ENCODE data around the gene IQGAP2.

IQGAP2 gene

GRCh38 chr5:76402251-76402885 is 717 bp upstream of the IQGAP2 start:
- Histone ChIP-seq H3K4me1 (ENCODE audit: control insufficient read depth, insufficient read depth, low read length) (peaks cover 8% of the 10 kb centered on the region), H3K36me3 (ENCODE audit: control insufficient read depth in 2 of 2, insufficient read depth in 2 of 2, low read length in 2 of 2) (no peaks in the 10 kb centered on the region), H3K9me3 (ENCODE audit: control insufficient read depth in 2 of 2, low read length in 2 of 2) (no peaks in the 10 kb centered on the region), H3K9ac (ENCODE audit: low read length in 2 of 2) (peak overlapping the region; percentile 29 to 42), H3K4me3 (ENCODE audit: low read length in 2 of 2) (peak overlapping the region; percentile 63 to 73), H3K27ac (ENCODE audit: low read length) (peak overlapping the region; percentile 11), H3K27me3 (ENCODE audit: control insufficient read depth in 1 of 2, insufficient read depth in 2 of 2, low read length in 2 of 2) (peaks cover 2 to 11% of the 10 kb centered on the region in 2 donors)

GRCh38 chr5:76403766-76404222 is 709 bp downstream of the IQGAP2 start:
- H3K4me1 ChIP-seq (ENCODE audit: control insufficient read depth, insufficient read depth, low read length) = peaks cover 8% of the 10 kb centered on the region
- H3K36me3 ChIP-seq (ENCODE audit: control insufficient read depth in 2 of 2, insufficient read depth in 2 of 2, low read length in 2 of 2) = no peaks in the 10 kb centered on the region
- no peaks in the 10 kb centered on the region for H3K9me3 ChIP-seq (ENCODE audit: control insufficient read depth in 2 of 2, low read length in 2 of 2)
- H3K9ac ChIP-seq (ENCODE audit: low read length in 2 of 2) = peak overlapping the region in 1 of 2 donors; percentile 22
- peaks cover 2 to 11% of the 10 kb centered on the region in 2 donors for H3K27me3 ChIP-seq (ENCODE audit: control insufficient read depth in 1 of 2, insufficient read depth in 2 of 2, low read length in 2 of 2)
- no peak overlapping the region for H3K27ac ChIP-seq (ENCODE audit: low read length)
- peak overlapping the region; percentile 63 to 73 for H3K4me3 ChIP-seq (ENCODE audit: low read length in 2 of 2)

GRCh38 chr5:76404223-76405211 is 1.4 kb downstream of the IQGAP2 start:
- Histone ChIP-seq H3K27ac (ENCODE audit: low read length) (peak overlapping the region; percentile 6), H3K27me3 (ENCODE audit: control insufficient read depth in 1 of 2, insufficient read depth in 2 of 2, low read length in 2 of 2) (peaks cover 2 to 11% of the 10 kb centered on the region in 2 donors), H3K9ac (ENCODE audit: low read length in 2 of 2) (peak overlapping the region in 1 of 2 donors; percentile 28), H3K36me3 (ENCODE audit: control insufficient read depth in 2 of 2, insufficient read depth in 2 of 2, low read length in 2 of 2) (no peaks in the 10 kb centered on the region), H3K4me1 (ENCODE audit: control insufficient read depth, insufficient read depth, low read length) (peaks cover 8% of the 10 kb centered on the region), H3K9me3 (ENCODE audit: control insufficient read depth in 2 of 2, low read length in 2 of 2) (no peaks in the 10 kb centered on the region), H3K4me3 (ENCODE audit: low read length in 2 of 2) (peak overlapping the region; percentile 40 to 54)

GRCh38 chr5:76406014-76406413 is 2.9 kb downstream of the IQGAP2 start:
- H3K27me3 ChIP-seq (ENCODE audit: control insufficient read depth in 1 of 2, insufficient read depth in 2 of 2, low read length in 2 of 2) = peaks cover 2 to 11% of the 10 kb centered on the region in 2 donors
- no peak overlapping the region for H3K4me3 ChIP-seq (ENCODE audit: low read length in 2 of 2)
- H3K36me3 ChIP-seq (ENCODE audit: control insufficient read depth in 2 of 2, insufficient read depth in 2 of 2, low read length in 2 of 2) = no peaks in the 10 kb centered on the region
- no peak overlapping the region for H3K9ac ChIP-seq (ENCODE audit: low read length in 2 of 2)
- H3K27ac ChIP-seq (ENCODE audit: low read length) = no peak overlapping the region
- H3K4me1 ChIP-seq (ENCODE audit: control insufficient read depth, insufficient read depth, low read length) = peaks cover 8% of the 10 kb centered on the region
- no peaks in the 10 kb centered on the region for H3K9me3 ChIP-seq (ENCODE audit: control insufficient read depth in 2 of 2, low read length in 2 of 2)

- peaks cover 8% of the 10 kb centered on the region for H3K4me1 ChIP-seq (ENCODE audit: control insufficient read depth, insufficient read depth, low read length)
- H3K27ac ChIP-seq (ENCODE audit: low read length) = no peak overlapping the region
- H3K9ac ChIP-seq (ENCODE audit: low read length in 2 of 2) = no peak overlapping the region
- H3K36me3 ChIP-seq (ENCODE audit: control insufficient read depth in 2 of 2, insufficient read depth in 2 of 2, low read length in 2 of 2) = no peaks in the 10 kb centered on the region
- no peak overlapping the region for H3K4me3 ChIP-seq (ENCODE audit: low read length in 2 of 2)
- H3K9me3 ChIP-seq (ENCODE audit: control insufficient read depth in 2 of 2, low read length in 2 of 2) = no peaks in the 10 kb centered on the region
- H3K27me3 ChIP-seq (ENCODE audit: control insufficient read depth in 1 of 2, insufficient read depth in 2 of 2, low read length in 2 of 2) = peaks cover 2 to 11% of the 10 kb centered on the region in 2 donors
Observed at GRCh38 chr5:76406673-76407072, 3.6 kb downstream of the IQGAP2 start.

GRCh38 chr5:76408104-76408654 is 5.1 kb downstream of the IQGAP2 start:
- H3K27me3 ChIP-seq (ENCODE audit: control insufficient read depth in 1 of 2, insufficient read depth in 2 of 2, low read length in 2 of 2) = peaks cover 0 to 9% of the 10 kb centered on the region in 2 donors
- no peaks in the 10 kb centered on the region for H3K9me3 ChIP-seq (ENCODE audit: control insufficient read depth in 2 of 2, low read length in 2 of 2)
- H3K36me3 ChIP-seq (ENCODE audit: control insufficient read depth in 2 of 2, insufficient read depth in 2 of 2, low read length in 2 of 2) = no peaks in the 10 kb centered on the region
- no peak overlapping the region for H3K4me3 ChIP-seq (ENCODE audit: low read length in 2 of 2)
- H3K9ac ChIP-seq (ENCODE audit: low read length in 2 of 2) = no peak overlapping the region
- peaks cover 5% of the 10 kb centered on the region for H3K4me1 ChIP-seq (ENCODE audit: control insufficient read depth, insufficient read depth, low read length)
- H3K27ac ChIP-seq (ENCODE audit: low read length) = no peak overlapping the region

- Histone ChIP-seq H3K9me3 (ENCODE audit: control insufficient read depth in 2 of 2, low read length in 2 of 2) (no peaks in the 10 kb centered on the region), H3K4me3 (ENCODE audit: low read length in 2 of 2) (no peak overlapping the region), H3K27me3 (ENCODE audit: control insufficient read depth in 1 of 2, insufficient read depth in 2 of 2, low read length in 2 of 2) (no peaks in the 10 kb centered on the region), H3K27ac (ENCODE audit: low read length) (no peak overlapping the region), H3K36me3 (ENCODE audit: control insufficient read depth in 2 of 2, insufficient read depth in 2 of 2, low read length in 2 of 2) (no peaks in the 10 kb centered on the region), H3K9ac (ENCODE audit: low read length in 2 of 2) (no peak overlapping the region), H3K4me1 (ENCODE audit: control insufficient read depth, insufficient read depth, low read length) (no peaks in the 10 kb centered on the region)
Observed at GRCh38 chr5:76412511-76412910, 9.4 kb downstream of the IQGAP2 start.

GRCh38 chr5:76413746-76414145 is 10.7 kb downstream of the IQGAP2 start:
- Histone ChIP-seq H3K27ac (ENCODE audit: low read length) (no peak overlapping the region), H3K9me3 (ENCODE audit: control insufficient read depth in 2 of 2, low read length in 2 of 2) (no peaks in the 10 kb centered on the region), H3K27me3 (ENCODE audit: control insufficient read depth in 1 of 2, insufficient read depth in 2 of 2, low read length in 2 of 2) (no peaks in the 10 kb centered on the region), H3K9ac (ENCODE audit: low read length in 2 of 2) (no peak overlapping the region), H3K4me3 (ENCODE audit: low read length in 2 of 2) (no peak overlapping the region), H3K36me3 (ENCODE audit: control insufficient read depth in 2 of 2, insufficient read depth in 2 of 2, low read length in 2 of 2) (no peaks in the 10 kb centered on the region), H3K4me1 (ENCODE audit: control insufficient read depth, insufficient read depth, low read length) (no peaks in the 10 kb centered on the region)

- Histone ChIP-seq H3K9me3 (ENCODE audit: control insufficient read depth in 2 of 2, low read length in 2 of 2) (no peaks in the 10 kb centered on the region), H3K27me3 (ENCODE audit: control insufficient read depth in 1 of 2, insufficient read depth in 2 of 2, low read length in 2 of 2) (no peaks in the 10 kb centered on the region), H3K9ac (ENCODE audit: low read length in 2 of 2) (no peak overlapping the region), H3K27ac (ENCODE audit: low read length) (no peak overlapping the region), H3K4me3 (ENCODE audit: low read length in 2 of 2) (no peak overlapping the region), H3K4me1 (ENCODE audit: control insufficient read depth, insufficient read depth, low read length) (no peaks in the 10 kb centered on the region), H3K36me3 (ENCODE audit: control insufficient read depth in 2 of 2, insufficient read depth in 2 of 2, low read length in 2 of 2) (no peaks in the 10 kb centered on the region)
Observed at GRCh38 chr5:76414788-76415187, 11.7 kb downstream of the IQGAP2 start.

- Histone ChIP-seq H3K9ac (ENCODE audit: low read length in 2 of 2) (no peak overlapping the region), H3K27ac (ENCODE audit: low read length) (no peak overlapping the region), H3K27me3 (ENCODE audit: control insufficient read depth in 1 of 2, insufficient read depth in 2 of 2, low read length in 2 of 2) (no peaks in the 10 kb centered on the region), H3K36me3 (ENCODE audit: control insufficient read depth in 2 of 2, insufficient read depth in 2 of 2, low read length in 2 of 2) (no peaks in the 10 kb centered on the region), H3K9me3 (ENCODE audit: control insufficient read depth in 2 of 2, low read length in 2 of 2) (no peaks in the 10 kb centered on the region), H3K4me1 (ENCODE audit: control insufficient read depth, insufficient read depth, low read length) (no peaks in the 10 kb centered on the region), H3K4me3 (ENCODE audit: low read length in 2 of 2) (no peak overlapping the region)
Observed at GRCh38 chr5:76415855-76416254, 12.8 kb downstream of the IQGAP2 start.

Measured in stomach smooth muscle (tissue), 2 donors.